ENCODE data around the gene IL17F. TPM values are rescaled to one million over a fixed set of nuclear protein-coding genes. Genes with fewer than 3 reads are reported as not detected.

The IL17F gene
- total and polyA plus RNA-seq, 2 of the 8 experiments (the other 6 are each of a cell fraction or from before 2014, with no cell fraction given): 0.08 TPM; not detected in 1

DNA sequence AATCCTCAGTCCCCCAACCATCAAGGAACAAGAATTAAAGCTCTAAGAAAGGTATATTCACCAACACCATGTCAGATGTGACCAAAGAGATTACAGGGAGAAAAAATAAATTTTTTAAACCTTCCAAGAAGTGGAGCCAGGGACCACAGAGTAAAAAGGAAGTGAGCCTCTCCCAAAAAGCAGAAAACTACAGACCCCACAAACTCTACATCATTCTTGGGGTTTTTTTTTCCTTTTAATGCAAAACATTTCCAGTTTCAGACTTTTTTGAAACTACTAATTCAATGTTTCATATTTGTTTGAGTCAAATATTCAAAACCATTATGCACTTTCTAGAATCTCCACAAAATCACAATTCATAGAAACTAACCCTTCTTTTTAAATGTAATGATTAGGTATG, 6.8 kb upstream of the IL17F start:
- Histone ChIP-seq H3K56ac (replicated peaks; ENCODE audit: insufficient read length, low read depth, low read length) (no peak overlapping the region), H4K91ac (replicated peaks; ENCODE audit: insufficient read length, low read length) (no peak overlapping the region), H3K4ac (replicated peaks; ENCODE audit: insufficient read length, low read depth, low read length) (no peak overlapping the region), H3K4me1 (replicated peaks in 1 of 4; ENCODE audit: control insufficient read depth in 3 of 4, insufficient read depth in 4 of 4, low read length in 3 of 4) (no peaks in the 10 kb centered on the region), H3K4me3 (ENCODE audit: extremely low read depth in 1 of 4, insufficient read depth in 2 of 4, low read depth in 3 of 4, low read length in 4 of 4) (no peak overlapping the region), H2BK120ac (replicated peaks; ENCODE audit: low read depth, low read length) (no peak overlapping the region), H3K18ac (ENCODE audit: extremely low read depth, low read length) (no peak overlapping the region), H3K79me1 (ENCODE audit: low read depth, low read length) (no peaks in the 10 kb centered on the region), H2BK20ac (ENCODE audit: low read length) (no peak overlapping the region), H4K5ac (ENCODE audit: insufficient read length, low read depth, low read length) (no peak overlapping the region), H3K23ac (ENCODE audit: insufficient read length) (no peak overlapping the region), H3K9me3 (ENCODE audit: insufficient read depth in 2 of 2, low read depth in 1 of 2, low read length in 1 of 2) (0 out of 4 replicates have a peak, but pooled peaks cover 0 to 8% of the 10 kb centered on the region in 2 experiments), H3K27me3 (replicated peaks in 1 of 4; ENCODE audit: control insufficient read depth in 3 of 4, extremely low read depth in 1 of 4, insufficient read depth in 3 of 4, low read length in 3 of 4) (no peaks in the 10 kb centered on the region), H3K79me2 (ENCODE audit: control insufficient read depth in 1 of 2, insufficient read depth in 2 of 2, low read length in 2 of 2) (no peaks in the 10 kb centered on the region), H3K23me2 (ENCODE audit: low read depth, low read length) (no peaks in the 10 kb centered on the region), H2BK5ac (ENCODE audit: low read depth, low read length) (no peak overlapping the region), H3K4me2 (ENCODE audit: insufficient read depth in 1 of 2, low read depth in 2 of 2, low read length in 2 of 2) (no peak overlapping the region), H4K20me1 (replicated peaks in 1 of 2; ENCODE audit: control insufficient read depth in 1 of 2, insufficient read depth in 2 of 2, low read length in 2 of 2) (no peaks in the 10 kb centered on the region), H4K8ac (ENCODE audit: extremely low read depth, insufficient read depth, low read length) (no peak overlapping the region), H3K14ac (ENCODE audit: insufficient read length) (no peak overlapping the region), H3K27ac (ENCODE audit: low read depth, low read length) (no peak overlapping the region), H2AFZ (ENCODE audit: low read length) (no peak overlapping the region), H3K36me3 (ENCODE audit: control insufficient read depth in 2 of 4, insufficient read depth in 4 of 4, low read length in 3 of 4) (no peaks in the 10 kb centered on the region), H2AK5ac (ENCODE audit: low read depth, low read length) (no peak overlapping the region), H2BK15ac (ENCODE audit: low read length) (no peak overlapping the region), H2BK12ac (ENCODE audit: low read depth, low read length) (no peak overlapping the region), H3K9ac (replicated peaks in 1 of 4; ENCODE audit: extremely low read depth in 1 of 4, low read depth in 3 of 4, low read length in 3 of 4) (no peak overlapping the region)
- no peak for TF ChIP-seq TCF12 (IDR thresholded peaks at IDR 0.05; ENCODE audit: low read depth, low read length)
- no peak for TF ChIP-seq BCL11A (IDR thresholded peaks at IDR 0.05; ENCODE audit: low read depth in 2 of 2, low read length in 2 of 2)
- no peak for TF ChIP-seq TAF1 (IDR thresholded peaks at IDR 0.05; ENCODE audit: low read depth, low read length)
- TF ChIP-seq RAD21 (IDR thresholded peaks at IDR 0.05 in 1 of 2, conservative IDR thresholded peaks at IDR 0.05 in 1 of 2; ENCODE audit: low read depth in 2 of 2, low read length in 2 of 2): no peak
- no peak for TF ChIP-seq KDM4A (IDR thresholded peaks at IDR 0.05; ENCODE audit: low read depth, low read length, severe bottlenecking)
- TF ChIP-seq RFX5 (IDR thresholded peaks at IDR 0.05; ENCODE audit: borderline replicate concordance, low read depth, low read length): no peak
- TF ChIP-seq SIX5 (IDR thresholded peaks at IDR 0.05; ENCODE audit: low read depth, low read length): no peak
- TF ChIP-seq POLR2A (IDR thresholded peaks at IDR 0.05; ENCODE audit: control extremely low read depth in 1 of 2, low read depth in 2 of 2, low read length in 2 of 2): no peak
- TF ChIP-seq YY1 (IDR thresholded peaks at IDR 0.05; ENCODE audit: low read depth, low read length): no peak
- FAIRE-seq (no peak), DNase-seq (ENCODE audit: low read depth in 1 of 2, low spot score in 2 of 2) (no peak)
- POLR2A ChIA-PET (ENCODE audit: partially characterized antibody): interaction anchor here (1.1 to 15.5 kb wide), 2 partner anchors 10 to 23 kb away, joined by 7 to 198 read pairs; no protein-coding TSS in a partner anchor
- CTCF ChIA-PET (ENCODE audit: partially characterized antibody): interaction anchor here (0.6 to 6.0 kb wide), 3 partner anchors 12 to 149 kb away, joined by 3 to 53 read pairs (median 3); no protein-coding TSS in a partner anchor
